Ramos (cell line): Measurements from ENCODE around the gene THOC5.
"Not testable (repeated sequence)": the region's sequence is repeated elsewhere in the genome, so short reads cannot be mapped to it uniquely, and the experiment has no call there.

Experiments
- in situ Hi-C: fragments of 300-500 bp; cut with MboI; formaldehyde crosslinking; loops from one replicate; pipeline ENCODE4 v1.14.3; 2022; ENCODE audit warnings: low sequenced_read_pairs; ENCODE audit not compliant: unreplicated experiment

THOC5 gene

GRCh38 chr22:29563652-29564460 lies 10.3 kb upstream of the THOC5 start:
- in situ Hi-C loops = no loop called here

GRCh38 chr22:29559853-29560252 lies 6.3 kb upstream of the THOC5 start:
- in situ Hi-C loops = no loop called here

- in situ Hi-C loops = no loop called here
Measured at GRCh38 chr22:29559030-29559429, 5.5 kb upstream of the THOC5 start.

GRCh38 chr22:29555065-29555644 lies 1.6 kb upstream of the THOC5 start:
- in situ Hi-C loops = no loop called here

- in situ Hi-C loops = not testable (repeated sequence)
Measured at GRCh38 chr22:29552357-29552756, 1.2 kb downstream of the THOC5 start.

GRCh38 chr22:29550005-29550404 lies 3.6 kb downstream of the THOC5 start:
- in situ Hi-C loops = no loop called here

GRCh38 chr22:29545045-29545444 lies 8.5 kb downstream of the THOC5 start:
- in situ Hi-C loops = not testable (repeated sequence)

- in situ Hi-C loops = no loop called here
Measured at GRCh38 chr22:29541845-29542244, 11.7 kb downstream of the THOC5 start.

GRCh38 chr22:29539105-29539504 lies 14.5 kb downstream of the THOC5 start:
- in situ Hi-C loops = no loop called here

GRCh38 chr22:29536411-29536810 lies 17.1 kb downstream of the THOC5 start:
- in situ Hi-C loops = no loop called here

- in situ Hi-C loops = no loop called here
Measured at GRCh38 chr22:29531419-29531818, 22.1 kb downstream of the THOC5 start.

GRCh38 chr22:29530716-29531115 lies 22.8 kb downstream of the THOC5 start:
- in situ Hi-C loops = no loop called here

- in situ Hi-C loops = no loop called here
Measured at GRCh38 chr22:29528144-29528543, 25.4 kb downstream of the THOC5 start.

GRCh38 chr22:29524442-29525191 lies 28.9 kb downstream of the THOC5 start:
- in situ Hi-C loops = no loop called here

- in situ Hi-C loops = no loop called here
Measured at GRCh38 chr22:29523761-29524160, 29.8 kb downstream of the THOC5 start.

GRCh38 chr22:29521526-29521925 lies 32.0 kb downstream of the THOC5 start:
- in situ Hi-C loops = no loop called here

- in situ Hi-C loops = no loop called here
Measured at GRCh38 chr22:29520851-29521250, 32.7 kb downstream of the THOC5 start.

- in situ Hi-C loops = no loop called here
Measured at GRCh38 chr22:29519996-29520395, 33.6 kb downstream of the THOC5 start.

GRCh38 chr22:29518427-29518826 lies 35.1 kb downstream of the THOC5 start:
- in situ Hi-C loops = no loop called here

- in situ Hi-C loops = no loop called here
Measured at GRCh38 chr22:29517215-29517908, 36.2 kb downstream of the THOC5 start.

GRCh38 chr22:29512031-29512430 lies 41.5 kb downstream of the THOC5 start:
- in situ Hi-C loops = no loop called here
